NCI-H774 (cell line): ENCODE measurements around the gene ACTN3.
A peak's percentile ranks its signal among the peaks of the same experiment; 100 is the strongest.
"Not testable (repeated sequence)": the region's sequence is repeated elsewhere in the genome, so short reads cannot be mapped to it uniquely, and the experiment has no call there.

Source experiments
- DNase-seq: peaks from one replicate; lab custom pipeline; 2025; lab: John Stamatoyannopoulos, UW

ACTN3 gene

GRCh38 chr11:66544952-66545351 lies 1.8 kb upstream of the ACTN3 start:
- not testable (repeated sequence) for DNase-seq

DNA sequence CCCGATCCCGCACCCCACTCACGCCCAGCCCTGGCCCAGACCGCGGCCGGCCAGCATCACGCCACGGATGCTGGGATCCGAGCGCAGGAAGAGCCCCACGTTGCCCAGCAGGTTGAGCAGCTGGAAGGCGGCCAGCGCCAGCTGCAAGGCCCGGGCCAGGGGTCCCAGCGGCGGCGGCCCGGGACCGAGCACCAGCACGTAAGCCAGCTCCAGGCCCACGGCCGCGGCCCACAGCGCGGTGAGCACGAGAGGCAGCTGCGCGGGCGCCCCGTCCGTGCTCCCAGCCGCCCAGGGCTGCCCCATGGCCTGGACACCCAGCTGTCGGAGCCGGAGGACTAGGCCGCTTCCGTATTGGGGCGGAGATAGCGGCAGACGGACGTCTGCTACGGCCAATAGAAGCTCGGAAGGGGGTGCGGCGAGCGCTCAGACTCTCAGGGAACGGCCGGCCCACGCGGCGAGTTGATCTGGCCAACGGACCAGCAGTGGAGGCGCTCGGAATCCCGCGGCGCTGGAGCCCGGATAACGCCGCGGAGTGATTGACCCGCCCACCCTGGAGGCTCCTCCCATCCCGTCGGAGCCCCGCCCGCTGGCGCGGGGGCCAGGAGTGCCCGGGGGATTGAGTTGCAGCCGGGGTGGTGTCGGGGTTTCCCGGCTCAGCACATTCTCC lies 869 bp upstream of the ACTN3 start, which contains the start of gene ZDHHC24:
ZDHHC24 (minus strand) TSS at position 348 of the 667 bp plus-strand sequence; CDS start at position 303, 45 bp downstream.
- peak; percentile 98 for DNase-seq

DNA sequence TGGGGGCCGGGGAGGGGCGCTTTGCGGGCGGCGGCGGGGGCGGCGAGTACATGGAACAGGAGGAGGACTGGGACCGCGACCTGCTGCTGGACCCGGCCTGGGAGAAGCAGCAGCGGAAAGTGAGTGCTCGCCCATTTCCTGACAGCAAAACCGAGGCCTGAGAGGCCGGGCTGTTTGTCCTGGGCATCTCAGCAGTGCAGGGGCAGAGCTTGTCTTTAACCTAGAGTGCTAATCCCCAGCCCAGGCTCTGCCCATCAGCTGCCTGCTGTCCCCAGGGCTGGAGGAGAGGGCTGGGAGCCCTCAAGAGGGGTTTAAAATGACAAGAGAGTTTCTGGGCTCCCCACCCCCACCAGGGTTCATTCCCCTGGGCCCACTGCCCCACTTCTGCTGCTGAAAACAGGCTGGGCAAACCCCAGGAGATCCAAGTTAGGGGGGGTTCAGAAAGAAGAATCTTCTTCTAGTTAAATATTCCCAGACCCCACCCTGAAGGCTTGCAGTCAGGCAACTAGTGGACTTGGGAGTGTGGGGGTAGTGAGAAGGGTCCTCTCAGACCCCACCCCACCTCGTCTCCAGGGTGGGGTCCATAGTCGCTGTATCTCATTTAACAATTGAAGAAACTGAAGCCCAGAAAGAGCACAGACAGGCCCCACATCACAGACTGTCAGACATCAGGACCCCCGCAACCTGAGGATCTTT lies 411 bp downstream of the ACTN3 start:
- no peak for DNase-seq

- DNase-seq, result no peak
These were observed 933 bp downstream of the ACTN3 start for GRCh38 chr11:66547662-66548009.

DNA sequence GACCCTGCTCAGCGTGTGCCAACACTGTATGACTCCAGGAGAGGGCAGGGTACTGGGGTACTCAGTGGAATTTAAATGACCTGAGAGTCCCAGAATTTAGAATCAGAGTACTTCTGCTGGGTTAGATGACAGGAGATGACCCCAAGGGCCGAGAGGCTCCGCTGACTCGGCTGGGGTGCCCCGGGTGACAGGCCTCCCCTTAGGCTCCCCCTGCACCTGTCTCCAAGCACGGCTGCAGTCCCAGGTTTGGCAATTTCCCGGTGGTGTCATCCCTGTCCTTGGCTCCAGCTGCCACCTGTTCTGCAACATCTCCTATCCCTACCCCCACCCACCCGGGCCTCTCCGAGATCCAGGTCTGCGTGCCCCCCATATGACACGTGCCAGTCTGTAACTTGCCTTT lies 1.3 kb downstream of the ACTN3 start:
- no peak for DNase-seq

DNA sequence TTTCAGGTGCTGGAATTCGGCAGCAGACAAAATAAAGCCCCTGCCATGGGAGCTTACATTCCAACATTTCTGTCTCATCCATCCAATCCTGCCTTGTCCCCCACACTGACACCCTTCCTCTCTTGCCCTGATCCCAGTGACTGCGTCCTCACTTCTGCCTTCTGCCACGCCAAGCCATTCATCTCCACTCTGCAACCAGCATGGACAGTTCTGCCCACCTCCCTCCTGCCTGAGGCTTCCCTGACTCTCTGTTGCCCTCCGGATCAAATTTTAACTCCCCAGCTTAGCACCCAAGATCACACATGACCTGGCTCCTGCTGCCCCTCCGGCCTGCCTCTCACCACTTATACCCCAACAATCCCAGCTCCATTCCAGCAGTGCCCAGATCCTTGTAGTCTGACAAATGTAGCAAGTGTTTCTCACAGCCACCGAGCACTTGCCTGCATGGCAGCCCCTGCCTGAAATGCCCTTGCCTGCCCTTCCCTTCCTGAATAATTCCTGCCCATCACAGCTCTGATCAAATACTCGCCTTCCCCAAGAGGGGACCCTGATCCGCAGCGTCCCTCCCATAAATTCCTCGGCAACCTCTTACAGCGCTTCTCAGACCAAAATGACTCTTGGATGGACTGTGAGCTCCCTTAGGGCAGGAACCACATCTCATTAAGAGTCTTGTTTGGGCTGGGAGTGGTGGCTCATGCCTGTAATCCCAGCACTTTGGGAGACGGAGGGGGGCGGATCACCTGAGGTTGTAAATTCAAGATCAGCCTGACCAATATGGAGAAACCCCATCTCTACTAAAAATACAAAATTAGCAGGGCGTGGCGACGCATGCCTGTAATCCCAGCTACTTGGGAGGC lies 2.3 kb downstream of the ACTN3 start:
- DNase-seq, result no peak

DNA sequence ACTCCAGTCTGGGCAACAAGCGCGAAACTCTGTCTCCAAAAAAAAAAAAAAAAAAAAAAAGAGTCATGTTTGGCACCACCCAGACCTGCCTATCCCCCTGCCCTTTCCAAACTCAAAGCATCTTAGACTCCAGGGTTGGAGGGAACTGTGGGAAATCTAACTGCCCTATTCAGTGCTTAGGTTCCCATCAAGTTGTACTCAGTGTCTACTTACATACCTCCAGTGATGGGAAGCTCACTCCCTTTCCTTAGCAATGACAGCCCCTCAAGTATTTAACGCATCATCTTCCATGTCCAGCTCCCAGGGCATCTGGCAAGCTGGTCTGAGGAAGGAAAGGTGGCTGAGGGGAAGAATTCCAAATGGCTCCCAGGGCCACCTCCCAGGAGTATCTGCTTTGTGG lies 3.0 kb downstream of the ACTN3 start:
- no peak for DNase-seq

- no peak for DNase-seq
These were observed 4.2 kb downstream of the ACTN3 start for GRCh38 chr11:66550887-66551286.

DNA sequence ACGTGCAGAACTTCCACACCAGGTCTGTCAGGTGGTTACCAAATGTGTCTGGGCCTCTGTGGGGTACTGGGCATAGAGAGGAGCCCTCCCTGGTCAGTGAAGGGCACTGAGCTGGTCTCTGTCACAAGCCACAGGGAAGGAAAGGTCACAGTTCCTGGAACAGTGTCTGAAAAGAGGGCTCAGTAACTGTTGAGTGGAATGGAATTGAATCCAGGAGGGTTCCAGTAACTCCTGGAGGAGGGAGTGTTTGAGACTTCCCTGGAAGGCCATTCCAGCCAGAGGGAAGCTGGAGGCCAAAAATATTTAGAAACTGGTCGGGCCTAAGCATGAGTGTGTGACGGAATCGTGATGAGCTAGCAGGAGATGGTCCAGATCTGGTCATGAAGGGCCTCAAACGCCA lies 7.9 kb downstream of the ACTN3 start:
- no peak for DNase-seq

- DNase-seq, result no peak
These were observed 8.7 kb downstream of the ACTN3 start for GRCh38 chr11:66555416-66555815.

GRCh38 chr11:66556086-66556485 lies 9.4 kb downstream of the ACTN3 start:
- DNase-seq, result peak; percentile 24

GRCh38 chr11:66557733-66558326 lies 11.1 kb downstream of the ACTN3 start:
- DNase-seq, result no peak

DNA sequence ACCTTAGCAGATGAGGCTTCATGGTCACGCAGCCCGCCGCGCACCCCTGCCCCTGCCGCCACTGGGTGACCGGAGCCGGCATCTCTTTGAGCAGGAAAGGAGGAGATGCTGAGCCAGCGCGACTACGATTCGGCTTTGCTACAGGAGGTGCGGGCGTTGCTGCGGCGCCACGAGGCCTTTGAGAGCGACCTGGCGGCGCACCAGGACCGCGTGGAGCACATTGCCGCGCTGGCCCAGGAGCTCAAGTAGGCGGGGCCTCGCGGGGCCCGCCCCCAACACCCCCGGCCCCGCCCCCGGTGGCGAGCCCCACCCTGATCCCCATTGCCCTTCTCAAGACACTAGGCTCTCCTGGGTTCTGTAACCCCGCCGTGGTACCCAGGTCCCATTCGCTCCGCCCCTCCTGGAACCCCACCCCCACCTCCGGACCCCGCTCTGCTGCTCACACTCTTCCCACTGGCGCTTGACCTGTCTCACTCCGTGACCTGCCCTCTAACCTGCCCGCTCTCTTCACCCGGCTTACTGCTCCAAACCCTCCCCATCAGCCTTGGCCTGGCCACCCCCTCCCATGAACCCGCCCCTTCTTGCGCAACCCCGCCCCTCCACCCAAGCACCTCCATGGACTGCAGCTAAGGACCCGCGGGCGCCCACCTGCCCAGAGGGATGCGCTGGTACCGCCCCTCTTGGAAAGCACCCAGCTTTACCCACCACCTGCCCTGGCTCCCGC lies 12.6 kb downstream of the ACTN3 start:
- no peak for DNase-seq

DNA sequence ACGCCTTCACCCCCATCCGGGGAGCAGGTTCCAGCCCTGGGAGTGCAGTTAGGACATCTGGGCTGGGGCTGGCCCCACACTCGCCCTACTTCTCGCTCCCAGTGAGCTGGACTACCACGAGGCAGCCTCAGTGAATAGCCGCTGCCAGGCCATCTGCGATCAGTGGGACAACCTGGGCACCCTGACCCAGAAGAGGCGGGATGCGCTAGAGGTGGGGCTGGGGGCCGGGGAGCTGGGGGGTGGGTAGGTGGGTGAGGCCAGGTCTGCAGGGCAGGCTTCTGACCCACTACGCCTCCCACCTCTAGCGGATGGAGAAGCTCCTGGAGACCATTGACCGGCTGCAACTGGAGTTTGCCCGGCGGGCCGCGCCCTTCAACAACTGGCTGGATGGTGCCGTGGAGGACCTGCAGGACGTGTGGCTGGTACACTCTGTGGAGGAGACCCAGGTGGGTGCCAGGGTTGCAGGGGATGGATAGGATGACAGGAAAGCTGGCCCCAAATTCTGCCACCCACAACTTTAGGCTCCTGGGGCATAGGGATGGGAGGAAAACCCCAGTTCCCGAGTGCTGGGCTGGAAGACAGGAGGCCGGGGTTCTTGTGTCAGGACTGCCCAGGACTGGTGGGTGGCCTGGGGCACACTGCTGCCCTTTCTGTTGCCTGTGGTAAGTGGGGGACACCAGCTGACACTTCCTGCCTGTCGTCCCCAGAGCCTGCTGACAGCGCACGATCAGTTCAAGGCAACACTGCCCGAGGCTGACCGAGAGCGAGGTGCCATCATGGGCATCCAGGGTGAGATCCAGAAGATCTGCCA lies 13.4 kb downstream of the ACTN3 start:
- DNase-seq, result no peak

DNA sequence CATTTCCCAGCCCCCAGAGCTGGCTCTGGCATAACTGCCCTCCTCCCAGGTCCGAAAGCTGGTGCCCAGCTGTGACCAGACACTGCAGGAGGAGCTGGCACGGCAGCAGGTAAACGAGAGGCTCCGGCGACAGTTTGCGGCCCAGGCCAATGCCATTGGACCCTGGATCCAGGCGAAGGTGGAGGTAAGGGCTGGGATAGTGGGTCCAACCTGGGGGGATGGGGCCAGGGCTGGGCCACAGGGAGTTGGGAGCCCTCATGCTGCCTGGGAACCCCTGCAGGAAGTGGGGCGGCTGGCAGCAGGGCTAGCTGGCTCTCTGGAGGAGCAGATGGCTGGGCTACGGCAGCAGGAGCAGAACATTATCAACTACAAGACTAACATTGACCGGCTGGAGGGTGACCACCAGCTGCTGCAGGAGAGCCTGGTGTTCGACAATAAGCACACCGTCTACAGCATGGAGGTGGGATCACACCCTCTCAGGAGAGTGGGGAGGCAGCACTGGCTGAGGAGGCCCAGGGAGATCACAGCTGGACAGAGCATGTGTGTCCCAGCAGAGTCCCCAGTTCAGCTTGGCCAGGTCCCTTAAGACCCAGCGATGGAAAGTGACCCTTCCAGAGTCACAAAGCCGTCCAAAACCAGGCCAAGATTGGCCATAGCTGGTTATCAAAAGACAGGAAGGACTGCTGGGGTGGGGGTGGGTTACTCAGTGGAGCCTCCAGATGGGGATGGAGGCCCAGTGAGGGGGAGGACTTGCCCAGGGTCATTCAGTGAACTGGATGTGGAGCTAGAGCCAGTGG lies 14.7 kb downstream of the ACTN3 start:
- no peak for DNase-seq

GRCh38 chr11:66561975-66562248 lies 15.2 kb downstream of the ACTN3 start:
- no peak for DNase-seq

DNA sequence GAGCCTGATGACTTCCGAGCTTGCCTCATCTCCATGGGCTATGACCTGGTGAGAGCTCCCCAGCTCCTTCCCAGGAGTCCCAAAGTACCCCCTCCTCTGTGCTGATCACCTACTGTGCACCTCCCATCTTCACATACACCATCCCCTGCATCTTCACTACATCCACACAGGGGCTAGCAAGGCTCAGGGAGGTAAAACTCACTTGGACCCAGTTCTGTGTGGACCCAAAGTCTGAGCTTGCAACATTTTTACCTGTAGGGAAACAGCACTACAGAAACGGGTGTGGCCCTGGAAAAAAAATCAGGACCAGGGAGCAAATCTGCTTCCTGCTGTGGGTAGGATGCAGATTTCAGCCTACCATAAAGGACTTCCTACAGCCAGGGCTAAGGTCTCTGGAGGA lies 15.6 kb downstream of the ACTN3 start:
- no peak for DNase-seq

DNA sequence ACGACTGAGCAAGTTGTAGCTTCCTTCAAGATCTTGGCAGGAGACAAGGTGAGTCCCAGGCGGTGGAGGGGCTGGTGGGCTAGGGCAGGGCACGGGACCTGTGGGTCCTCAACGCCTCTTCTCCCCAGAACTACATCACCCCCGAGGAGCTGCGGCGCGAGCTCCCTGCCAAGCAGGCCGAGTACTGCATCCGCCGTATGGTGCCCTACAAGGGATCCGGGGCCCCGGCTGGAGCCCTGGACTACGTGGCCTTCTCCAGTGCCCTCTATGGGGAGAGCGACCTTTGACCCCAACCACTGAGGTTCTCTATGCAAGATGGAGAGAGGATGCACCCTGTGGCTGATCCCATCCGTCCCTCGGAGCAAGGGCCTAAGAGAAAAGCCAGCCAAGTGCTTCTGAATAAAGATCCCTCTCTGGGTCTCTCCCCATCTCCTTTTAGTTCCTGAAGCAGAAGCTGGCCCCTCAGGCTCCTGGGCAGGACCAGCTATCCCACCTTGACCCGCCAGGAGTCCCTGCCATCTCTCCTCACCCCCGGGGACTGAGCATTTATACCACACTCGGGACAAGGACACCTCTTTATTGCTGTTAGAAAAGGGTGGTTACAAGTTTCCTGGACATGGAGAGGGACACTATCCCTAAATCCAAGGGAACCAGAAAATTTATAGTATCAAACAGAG lies 16.3 kb downstream of the ACTN3 start:
- DNase-seq, result no peak

DNA sequence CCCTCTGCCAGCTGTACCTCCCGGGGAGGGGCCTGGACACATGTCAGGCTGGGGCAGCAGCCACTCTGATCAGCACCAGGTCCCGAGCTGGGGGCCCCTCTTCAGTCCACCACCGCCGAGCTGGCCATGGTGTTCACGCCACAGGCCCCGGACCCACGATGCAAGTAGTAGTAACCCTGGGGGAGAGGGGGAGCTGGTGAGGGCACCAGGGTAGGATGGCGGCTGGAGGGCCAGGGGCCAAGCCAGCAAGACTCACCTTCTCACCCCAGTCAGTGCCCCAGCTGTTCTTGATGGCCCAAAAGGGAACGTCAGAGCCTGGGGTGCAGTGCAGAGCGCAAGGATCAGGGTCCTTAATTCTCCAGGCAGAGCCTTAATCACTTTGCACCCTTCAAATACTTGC lies 17.1 kb downstream of the ACTN3 start:
- no peak for DNase-seq

DNA sequence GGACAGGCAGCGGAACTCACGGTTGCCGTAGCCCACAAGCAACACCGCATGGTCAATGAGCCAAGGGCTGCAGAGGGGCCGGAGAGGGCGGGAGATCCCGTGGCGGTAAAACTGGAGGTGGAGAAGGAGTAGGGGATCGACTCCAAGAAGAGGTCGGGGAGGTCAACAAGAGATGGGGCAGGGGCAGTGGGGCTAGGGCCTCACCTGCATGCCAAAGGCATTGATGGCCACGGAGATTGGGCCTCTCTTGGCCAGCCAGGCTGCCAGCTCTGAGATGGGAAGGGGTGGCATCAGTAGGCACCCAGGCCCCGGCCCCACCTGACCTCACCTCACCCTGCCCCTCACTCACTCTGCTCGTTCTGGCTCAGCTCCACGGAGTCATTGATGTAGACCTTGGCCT lies 17.8 kb downstream of the ACTN3 start:
- no peak for DNase-seq
